Activated CD4-positive, alpha-beta T cell treated with anti-CD3 and anti-CD28 coated beads, Interleukin-2, Interleukin-6, amounts not matched to agents 100 ng/mL and 50 ng/mL, durations not matched to agents 16 hours and 8 hours (primary cell): ENCODE measurements around the gene LRCH4.
"Not testable (repeated sequence)": the region's sequence is repeated elsewhere in the genome, so short reads cannot be mapped to it uniquely, and the experiment has no call there.

Source experiments
- DNase-seq: peaks from one replicate; pipeline ENCODE4 v3.0.0-alpha.2; 2020

Gene LRCH4

DNA sequence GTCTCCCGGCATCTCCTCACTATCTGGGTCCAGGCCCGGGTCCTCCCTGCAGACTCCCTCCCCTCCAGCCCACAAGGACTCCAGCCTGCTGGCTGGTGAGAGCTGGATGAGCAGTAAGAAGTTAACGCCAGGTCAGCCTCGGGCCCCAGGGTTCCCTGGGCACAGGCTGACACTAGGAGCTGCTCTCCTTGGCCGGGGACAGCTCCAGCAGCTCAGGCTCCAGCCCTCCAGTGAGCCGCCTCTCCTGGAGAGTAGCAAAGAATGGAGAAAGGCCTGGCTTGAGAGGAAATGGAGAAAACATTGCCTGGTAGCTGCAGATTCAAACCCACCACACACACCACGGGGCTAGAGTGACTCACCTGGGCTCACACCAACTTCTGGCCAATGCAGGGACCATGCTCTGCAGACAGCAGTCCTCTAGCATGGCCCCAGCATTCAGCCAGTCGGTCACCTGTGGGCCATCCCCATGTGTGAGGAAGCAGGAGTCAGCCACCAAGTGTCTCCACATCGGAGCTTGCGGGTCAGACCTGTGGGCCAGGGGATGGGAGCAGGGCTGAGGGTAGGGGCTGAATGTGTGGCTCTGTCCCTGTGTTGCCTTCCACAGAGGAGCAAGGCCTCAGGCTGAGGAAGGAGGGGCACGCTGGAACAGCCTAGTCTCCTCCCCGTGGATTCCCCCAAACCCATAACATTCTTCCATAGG lies 18.7 kb downstream of the LRCH4 start:
- no peak for DNase-seq

- DNase-seq, result no peak
These were observed 19.9 kb downstream of the LRCH4 start for GRCh38 chr7:100566018-100566531.

DNA sequence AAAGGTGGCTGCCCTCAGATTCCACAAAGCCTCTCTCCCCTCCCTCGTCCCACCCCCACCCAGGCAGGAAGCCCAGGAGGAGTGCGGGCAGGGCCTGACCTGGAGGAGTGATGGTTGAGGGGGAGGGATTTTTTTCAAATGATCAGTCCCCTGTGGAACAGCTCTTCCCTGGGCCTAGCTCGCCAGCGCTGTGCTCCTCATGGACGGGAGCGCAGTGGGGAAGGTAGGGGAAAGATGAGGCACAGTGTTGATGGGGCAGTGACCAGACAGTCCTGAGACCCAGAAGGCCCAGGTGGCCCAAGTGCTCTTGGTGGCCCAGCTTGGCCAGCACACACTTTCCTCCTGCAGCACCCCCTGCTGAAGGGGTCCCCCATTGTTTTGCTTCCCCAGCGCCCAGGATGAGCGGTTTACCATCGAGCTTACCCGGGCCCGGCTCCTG lies 20.8 kb downstream of the LRCH4 start:
- DNase-seq, result no peak

DNA sequence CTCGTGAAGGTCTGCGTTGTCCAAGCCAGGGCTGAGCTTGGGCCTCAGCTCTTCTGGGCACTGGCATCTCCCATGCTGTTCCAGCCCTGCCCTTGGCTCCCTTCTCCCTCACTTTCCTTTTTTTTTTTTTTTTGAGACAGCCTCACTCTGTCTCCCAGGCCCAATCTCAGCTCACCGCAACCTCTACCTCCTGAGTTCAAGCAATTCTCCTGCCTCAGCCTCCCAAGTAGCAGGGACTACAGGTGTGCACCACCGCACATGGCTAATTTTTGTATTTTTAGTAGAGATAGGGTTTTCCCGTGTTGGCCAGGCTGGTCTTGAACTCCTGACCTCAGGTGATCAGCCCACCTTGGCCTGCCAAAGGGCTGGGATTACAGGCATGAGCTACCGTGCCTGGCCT lies 21.5 kb downstream of the LRCH4 start:
- DNase-seq, result not testable (repeated sequence)

DNA sequence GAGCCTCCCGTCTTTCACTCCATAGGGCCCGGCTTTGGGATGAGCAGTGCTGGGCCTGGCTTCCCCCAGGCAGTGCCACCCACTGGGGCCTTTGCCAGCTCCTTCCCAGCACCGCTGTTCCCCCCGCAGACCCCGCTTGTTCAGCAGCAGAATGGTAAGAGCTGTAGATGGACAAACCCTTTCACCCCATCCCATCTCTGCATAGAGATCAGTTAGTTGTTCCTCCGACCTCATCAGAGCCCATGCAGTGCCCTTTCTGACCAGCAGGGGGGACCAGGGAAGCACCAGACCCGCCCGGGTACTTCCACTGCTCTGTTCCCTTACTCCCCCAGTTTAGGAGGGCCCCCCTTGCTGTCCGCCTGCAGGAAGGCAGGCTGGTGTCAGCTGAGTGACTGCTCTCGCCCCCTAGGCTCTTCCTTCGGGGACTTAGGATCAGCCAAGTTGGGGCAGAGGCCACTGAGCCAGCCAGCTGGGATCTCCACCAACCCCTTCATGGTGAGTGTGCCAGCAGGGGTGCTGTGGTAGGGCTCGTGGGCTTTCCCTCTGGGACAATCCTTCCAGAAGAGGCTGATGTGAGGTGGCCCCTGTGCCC lies 22.0 kb downstream of the LRCH4 start:
- DNase-seq, result peak; percentile 85

DNA sequence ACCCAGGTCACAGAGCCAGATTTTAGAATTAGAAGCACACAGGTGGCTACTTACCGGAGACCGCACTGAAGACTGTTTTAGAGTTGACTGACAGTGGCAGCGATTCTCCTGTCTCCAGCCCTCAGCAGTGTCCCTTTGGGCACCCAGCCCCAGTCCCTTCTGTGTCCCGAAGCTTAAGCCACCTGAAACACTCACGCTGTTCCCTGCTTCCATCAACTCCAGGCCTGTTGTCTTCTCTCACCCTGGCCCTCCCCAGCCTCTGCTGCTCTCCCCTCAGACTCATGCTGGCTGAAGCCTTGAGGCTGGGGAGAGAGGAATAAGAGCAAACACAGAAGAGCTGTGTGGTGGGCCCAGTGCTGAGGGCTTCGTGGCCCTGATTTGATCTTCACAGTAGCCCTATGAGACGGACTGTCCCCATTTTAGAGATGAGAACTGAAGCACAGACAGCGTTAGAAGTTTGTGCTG lies 22.8 kb downstream of the LRCH4 start:
- DNase-seq, result no peak

DNA sequence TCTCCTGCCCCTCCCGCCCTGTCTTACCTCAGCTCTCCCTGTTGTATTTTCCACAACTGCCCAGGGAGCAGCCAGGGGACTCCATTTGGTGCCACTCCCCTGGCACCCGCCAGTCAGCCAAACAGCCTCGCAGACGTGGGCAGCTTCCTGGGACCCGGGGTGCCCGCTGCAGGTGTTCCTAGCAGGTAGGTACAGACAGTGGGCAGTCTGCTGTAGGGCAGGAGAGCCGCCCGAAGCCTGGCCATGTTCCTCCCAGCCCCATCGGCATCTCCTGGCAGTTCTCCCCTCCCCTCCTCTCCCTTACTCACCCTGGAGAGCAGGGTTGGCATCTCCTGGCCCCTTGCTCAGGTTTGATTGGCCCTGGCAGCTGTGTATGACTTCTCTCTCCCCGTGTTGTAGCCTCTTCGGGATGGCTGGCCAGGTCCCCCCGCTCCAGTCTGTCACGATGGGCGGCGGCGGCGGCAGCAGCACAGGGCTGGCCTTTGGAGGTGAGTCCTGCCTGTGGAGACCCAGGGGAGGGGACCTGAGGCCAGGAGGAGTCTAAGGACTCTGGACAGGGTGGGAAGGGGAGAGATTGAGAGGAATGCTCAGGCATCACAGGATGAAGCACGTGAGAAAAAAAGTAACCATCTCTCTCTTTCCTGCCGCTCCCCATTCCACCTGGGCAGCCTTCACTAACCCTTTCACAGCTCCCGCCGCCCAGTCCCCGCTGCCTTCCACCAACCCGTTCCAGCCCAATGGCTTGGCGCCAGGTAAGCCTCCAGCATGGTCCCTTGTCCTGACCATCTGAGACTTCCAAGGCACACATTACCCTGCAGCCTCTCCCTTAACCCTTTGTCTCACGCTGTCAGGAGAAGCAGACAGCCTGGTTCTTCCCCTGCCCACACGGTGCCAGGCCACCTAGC lies 23.5 kb downstream of the LRCH4 start:
- DNase-seq, result no peak

- no peak for DNase-seq
These were observed 24.3 kb downstream of the LRCH4 start for GRCh38 chr7:100561491-100562194.

- no peak for DNase-seq
These were observed 26.8 kb downstream of the LRCH4 start for GRCh38 chr7:100559127-100559526.

GRCh38 chr7:100556541-100556940 lies 29.4 kb downstream of the LRCH4 start:
- no peak for DNase-seq

GRCh38 chr7:100555701-100556100 lies 30.2 kb downstream of the LRCH4 start:
- no peak for DNase-seq

- DNase-seq, result no peak
These were observed 32.9 kb downstream of the LRCH4 start for GRCh38 chr7:100553032-100553431.

- no peak for DNase-seq
These were observed 33.4 kb downstream of the LRCH4 start for GRCh38 chr7:100552532-100552931.

- not testable (repeated sequence) for DNase-seq
These were observed 37.5 kb downstream of the LRCH4 start for GRCh38 chr7:100548446-100548845.

GRCh38 chr7:100547872-100548271 lies 38.1 kb downstream of the LRCH4 start:
- DNase-seq, result no peak

DNA sequence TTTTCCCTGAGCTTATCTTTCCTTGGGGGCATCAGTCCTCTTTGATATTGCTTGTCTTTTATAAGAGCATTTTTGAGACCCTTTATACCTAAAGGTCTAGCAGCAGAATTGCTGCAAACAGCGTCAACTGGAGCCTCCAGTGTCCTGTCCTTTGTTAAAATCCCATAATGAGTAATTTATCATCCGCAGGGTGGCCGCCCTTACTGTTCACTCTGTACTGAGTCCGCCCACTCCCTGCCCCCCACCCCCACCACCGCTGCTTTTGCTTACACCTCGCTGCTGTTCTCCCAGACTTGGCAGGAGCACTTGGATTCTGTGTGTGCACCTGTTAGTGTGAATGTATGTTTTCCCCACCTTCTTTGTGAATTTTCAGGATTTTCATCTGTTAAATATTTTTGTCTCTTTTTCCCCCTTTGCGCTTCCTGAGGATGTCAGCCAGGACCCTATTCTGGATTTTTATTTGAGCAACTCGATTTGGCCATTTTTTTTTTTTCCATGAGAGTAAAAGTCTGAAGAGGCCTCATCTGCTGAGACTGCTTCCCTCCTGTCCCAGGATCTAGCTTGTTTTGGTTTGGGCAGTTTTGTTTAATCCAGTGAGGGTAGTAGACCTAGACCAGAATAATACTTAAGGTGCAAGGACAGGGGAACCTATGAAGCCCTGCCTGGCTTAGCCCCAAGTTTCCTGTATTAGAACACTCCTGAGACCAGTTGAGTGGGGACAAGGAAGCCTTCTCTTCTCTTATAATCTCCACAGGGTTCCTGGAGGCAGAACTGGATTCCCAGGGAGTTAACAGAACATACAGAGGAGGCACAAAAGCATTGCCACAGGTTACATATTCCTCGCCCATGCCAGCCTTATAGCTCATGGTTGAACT lies 38.8 kb downstream of the LRCH4 start:
- no peak for DNase-seq

DNA sequence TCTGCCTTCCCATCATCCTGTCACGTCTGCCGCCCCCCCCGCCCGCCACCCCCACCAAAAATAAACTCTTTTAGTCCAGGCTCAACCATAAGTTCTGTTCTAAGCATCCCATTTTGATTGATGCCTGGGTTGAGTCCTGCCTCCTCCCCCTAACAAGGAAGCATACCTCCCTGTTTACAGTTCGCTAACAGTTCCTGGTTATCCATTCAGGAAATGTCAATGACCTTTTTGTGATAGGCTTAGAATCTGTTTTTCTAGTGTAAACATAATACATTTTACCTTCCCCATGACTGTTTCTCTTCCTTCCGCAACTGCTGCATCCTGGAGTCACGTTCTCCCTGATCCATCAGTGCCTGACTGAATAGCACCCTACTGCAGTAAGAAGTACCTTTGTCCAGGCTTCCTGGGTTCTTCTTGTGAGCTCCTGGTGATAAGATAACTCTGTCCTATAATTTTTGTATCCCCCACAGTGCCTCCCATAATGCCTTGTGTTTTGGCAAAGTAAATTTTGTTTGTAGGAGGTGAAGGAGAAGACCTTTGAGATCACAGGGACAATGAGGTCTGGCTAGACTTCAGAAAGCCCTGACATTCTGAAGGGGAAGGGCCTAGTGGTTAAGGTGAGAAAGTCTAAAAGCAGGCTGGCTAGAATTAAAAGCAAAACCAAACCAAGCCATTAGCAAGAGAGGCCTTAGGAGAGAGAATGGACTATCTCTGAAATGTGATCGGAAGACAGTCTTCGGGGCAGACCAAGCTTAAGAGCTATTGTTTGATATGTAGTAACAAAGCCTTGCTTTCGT lies 39.6 kb downstream of the LRCH4 start:
- DNase-seq, result peak; percentile 66

GRCh38 chr7:100545360-100546128 lies 40.4 kb downstream of the LRCH4 start:
- DNase-seq, result peak; percentile 90

DNA sequence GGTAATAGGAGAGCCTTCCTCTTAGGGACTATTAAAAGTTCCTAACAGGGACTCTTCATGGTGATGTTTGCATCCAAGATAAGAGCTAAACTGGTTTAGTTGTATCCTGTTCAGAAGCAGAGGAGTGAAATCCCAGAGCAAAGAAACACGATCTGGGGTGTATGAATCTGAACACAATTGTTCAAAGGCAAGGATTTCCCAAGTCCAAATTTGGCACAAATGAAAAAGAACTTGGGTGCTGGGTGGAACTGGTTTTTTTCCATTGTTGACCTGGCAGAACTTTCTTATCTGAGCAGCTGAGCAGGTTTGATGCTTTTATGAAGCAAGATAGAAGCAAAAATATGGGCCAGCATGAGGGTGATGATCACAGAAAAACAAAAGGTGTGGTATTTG lies 41.0 kb downstream of the LRCH4 start:
- DNase-seq, result no peak

- DNase-seq, result peak; percentile 35
These were observed 41.5 kb downstream of the LRCH4 start for GRCh38 chr7:100544386-100544785.
